Right atrium auricular region (tissue), 2 donors: ENCODE results near the gene NEURL2. TPM values are rescaled to one million over a fixed set of nuclear protein-coding genes. Genes with fewer than 3 reads are reported as not detected.

Experiments
- DNase-seq: peaks from one replicate; pipeline ENCODE4 v3.0.0-alpha.2; 2019; ENCODE audit warnings: low spot score
- H3K27ac ChIP-seq, 2 donors: fragments of 200-600 bp; sonication (generic); 1 replicate in 1 of 2; 2 replicates in 1 of 2; pipeline ENCODE4 v1.5.1; 2016 to 2019
- H3K27me3 ChIP-seq, 2 donors: fragments of 200-600 bp; sonication (generic); one replicate each; pipeline versions ENCODE4 v1.5.1 to v1.6.0; 2017 to 2019
- H3K36me3 ChIP-seq: fragments of 200-600 bp; sonication (generic); one replicate; pipeline ENCODE4 v1.5.1; 2016
- H3K4me1 ChIP-seq, 2 donors: fragments of 200-600 bp; sonication (generic); one replicate each; pipeline versions ENCODE4 v1.5.1 to v1.6.0; 2017 to 2019
- H3K4me3 ChIP-seq, 2 donors: fragments of 200-600 bp; sonication (generic); 1 replicate in 1 of 2; 2 replicates in 1 of 2; pipeline ENCODE4 v1.5.1; 2017 to 2019; ENCODE audit warnings: mild to moderate bottlenecking in 1 of 2, moderate library complexity in 1 of 2
- H3K9me3 ChIP-seq, 2 donors: fragments of 200-600 bp; sonication (generic); one replicate each; pipeline ENCODE4 v1.5.1; 2019
- total RNA-seq, 2 donors: library from RNA; depleted of rRNA; stranded (reverse); fragments of >200 nt; gene quantifications; one replicate each; pipeline ENCODE4 v1.1.0, GENCODE V29; 2016
- TF ChIP-seq, protein P1 (sequence below), 2 donors: fragments of 200-600 bp; sonication (generic); IDR thresholded peaks; one replicate each; pipeline ENCODE4 v1.5.1; 2019; ENCODE audit warnings: antibody characterized with exemption in 2 of 2

Gene NEURL2
- total RNA-seq, 2 donors from 2014 or later, result 8.7 to 8.8 TPM

GRCh38 chr20:45909336-45909808, 18.4 kb upstream of the NEURL2 start:
- Histone ChIP-seq H3K27ac (no peak overlapping the region), H3K9me3 (no peaks in the 10 kb centered on the region), H3K36me3 (peaks cover 6% of the 10 kb centered on the region), H3K4me1 (peaks cover 0 to 31% of the 10 kb centered on the region in 2 donors), H3K4me3 (no peak overlapping the region), H3K27me3 (no peaks in the 10 kb centered on the region)
- no peak for DNase-seq
- TF ChIP-seq, protein P1, sequence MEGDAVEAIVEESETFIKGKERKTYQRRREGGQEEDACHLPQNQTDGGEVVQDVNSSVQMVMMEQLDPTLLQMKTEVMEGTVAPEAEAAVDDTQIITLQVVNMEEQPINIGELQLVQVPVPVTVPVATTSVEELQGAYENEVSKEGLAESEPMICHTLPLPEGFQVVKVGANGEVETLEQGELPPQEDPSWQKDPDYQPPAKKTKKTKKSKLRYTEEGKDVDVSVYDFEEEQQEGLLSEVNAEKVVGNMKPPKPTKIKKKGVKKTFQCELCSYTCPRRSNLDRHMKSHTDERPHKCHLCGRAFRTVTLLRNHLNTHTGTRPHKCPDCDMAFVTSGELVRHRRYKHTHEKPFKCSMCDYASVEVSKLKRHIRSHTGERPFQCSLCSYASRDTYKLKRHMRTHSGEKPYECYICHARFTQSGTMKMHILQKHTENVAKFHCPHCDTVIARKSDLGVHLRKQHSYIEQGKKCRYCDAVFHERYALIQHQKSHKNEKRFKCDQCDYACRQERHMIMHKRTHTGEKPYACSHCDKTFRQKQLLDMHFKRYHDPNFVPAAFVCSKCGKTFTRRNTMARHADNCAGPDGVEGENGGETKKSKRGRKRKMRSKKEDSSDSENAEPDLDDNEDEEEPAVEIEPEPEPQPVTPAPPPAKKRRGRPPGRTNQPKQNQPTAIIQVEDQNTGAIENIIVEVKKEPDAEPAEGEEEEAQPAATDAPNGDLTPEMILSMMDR (IDR thresholded peaks at IDR 0.05), result no peak

DNA sequence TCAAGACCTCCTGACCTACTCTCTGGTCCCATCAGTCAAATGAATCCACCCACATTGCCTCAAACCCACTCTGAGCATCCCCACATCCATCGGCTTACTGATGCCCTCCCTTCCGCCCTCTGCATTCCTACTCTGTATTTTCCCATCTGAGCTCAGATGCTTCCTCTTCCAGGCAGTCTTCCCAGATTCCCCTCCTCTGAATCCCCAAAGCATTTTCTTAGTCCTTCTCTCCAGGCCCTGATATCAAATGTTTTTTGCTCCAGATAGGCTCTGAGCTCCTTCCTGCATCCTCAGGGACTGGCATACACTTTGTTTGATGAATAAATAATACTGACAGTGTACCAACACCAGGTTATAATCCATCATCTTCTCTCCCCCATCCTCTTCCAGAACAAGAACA, 17.1 kb upstream of the NEURL2 start:
- no peaks in the 10 kb centered on the region for H3K27me3 ChIP-seq
- TF ChIP-seq, protein P1 (IDR thresholded peaks at IDR 0.05), result no peak
- no peak overlapping the region for H3K27ac ChIP-seq
- no peak for DNase-seq
- no peak overlapping the region for H3K4me3 ChIP-seq
- peaks cover 0 to 31% of the 10 kb centered on the region in 2 donors for H3K4me1 ChIP-seq
- H3K9me3 ChIP-seq, result no peaks in the 10 kb centered on the region
- peaks cover 12% of the 10 kb centered on the region for H3K36me3 ChIP-seq

DNA sequence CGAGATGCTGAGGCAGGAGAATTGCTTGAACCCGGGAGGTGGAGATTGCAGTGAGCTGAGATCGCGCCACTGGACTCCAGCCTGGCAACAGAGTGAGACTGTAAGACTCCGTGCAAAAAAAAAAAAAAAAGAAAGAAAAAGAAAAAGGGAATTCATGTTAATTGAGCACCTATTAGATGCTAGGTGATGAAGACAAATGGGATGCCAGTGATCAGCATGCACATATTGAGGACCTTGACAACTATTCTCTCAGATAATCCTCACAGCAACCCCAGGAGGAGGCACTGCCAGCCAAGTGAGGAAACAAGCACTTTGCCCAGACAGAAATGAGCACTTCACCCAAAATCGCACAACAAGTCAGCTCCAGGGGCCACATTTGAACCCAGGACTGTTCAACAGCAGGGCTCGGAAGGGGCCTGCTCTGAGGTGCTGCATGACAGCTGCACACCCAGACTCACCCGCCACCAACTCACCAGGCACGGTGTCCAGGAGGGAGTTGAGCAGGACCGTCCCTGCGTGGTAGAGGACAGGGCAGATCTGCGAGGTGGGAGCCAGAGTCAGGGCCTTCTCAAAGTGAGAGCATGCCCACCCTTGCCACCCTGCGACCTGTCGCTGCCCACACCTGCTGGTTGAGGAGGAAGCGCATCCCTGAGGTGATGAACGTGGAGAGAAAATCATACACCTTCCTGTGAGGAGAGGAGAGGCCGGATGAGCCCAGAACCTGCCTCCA, 16.4 kb upstream of the NEURL2 start:
- no peak overlapping the region for H3K27ac ChIP-seq
- peaks cover 0 to 24% of the 10 kb centered on the region in 2 donors for H3K4me1 ChIP-seq
- DNase-seq, result no peak

DNA sequence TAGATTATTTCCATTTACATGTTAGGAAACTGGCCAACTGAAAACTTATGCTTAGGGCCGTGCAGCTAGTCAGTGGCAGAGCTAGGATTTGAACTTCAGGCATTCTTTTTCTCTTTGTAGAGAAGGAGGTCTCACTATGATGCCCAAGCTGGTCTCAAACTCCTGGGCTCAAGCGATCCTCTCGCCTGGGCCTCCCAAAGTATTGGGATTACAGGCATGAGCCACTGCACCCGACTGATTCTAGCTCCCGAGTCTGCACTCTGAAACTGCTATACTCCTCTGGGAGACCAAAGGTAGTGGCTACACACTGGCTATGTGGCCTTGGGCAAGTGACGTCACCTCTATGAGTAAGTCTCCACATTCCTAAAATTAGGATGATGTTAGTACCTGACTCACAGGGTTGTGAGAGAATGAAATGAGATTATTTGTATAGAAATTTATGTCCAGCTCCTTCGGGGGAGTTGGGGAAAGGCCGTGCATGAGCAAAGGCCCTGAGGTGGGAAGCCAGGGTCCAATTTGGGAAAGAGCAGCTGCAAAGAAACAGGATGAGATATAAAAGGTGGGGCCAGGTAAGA, 14.6 kb upstream of the NEURL2 start:
- Histone ChIP-seq H3K9me3 (no peaks in the 10 kb centered on the region), H3K4me1 (peaks cover 0 to 9% of the 10 kb centered on the region in 2 donors), H3K4me3 (no peak overlapping the region), H3K27ac (no peak overlapping the region), H3K36me3 (peaks cover 19% of the 10 kb centered on the region), H3K27me3 (no peaks in the 10 kb centered on the region)
- no peak for DNase-seq
- TF ChIP-seq, protein P1 (IDR thresholded peaks at IDR 0.05), result no peak

More for the DNA sequence above, 16.4 kb upstream of the NEURL2 start:
- no peak overlapping the region for H3K4me3 ChIP-seq
- H3K36me3 ChIP-seq, result peaks cover 12% of the 10 kb centered on the region
- H3K27me3 ChIP-seq, result no peaks in the 10 kb centered on the region
- H3K9me3 ChIP-seq, result no peaks in the 10 kb centered on the region
- TF ChIP-seq, protein P1 (IDR thresholded peaks at IDR 0.05), result no peak

DNA sequence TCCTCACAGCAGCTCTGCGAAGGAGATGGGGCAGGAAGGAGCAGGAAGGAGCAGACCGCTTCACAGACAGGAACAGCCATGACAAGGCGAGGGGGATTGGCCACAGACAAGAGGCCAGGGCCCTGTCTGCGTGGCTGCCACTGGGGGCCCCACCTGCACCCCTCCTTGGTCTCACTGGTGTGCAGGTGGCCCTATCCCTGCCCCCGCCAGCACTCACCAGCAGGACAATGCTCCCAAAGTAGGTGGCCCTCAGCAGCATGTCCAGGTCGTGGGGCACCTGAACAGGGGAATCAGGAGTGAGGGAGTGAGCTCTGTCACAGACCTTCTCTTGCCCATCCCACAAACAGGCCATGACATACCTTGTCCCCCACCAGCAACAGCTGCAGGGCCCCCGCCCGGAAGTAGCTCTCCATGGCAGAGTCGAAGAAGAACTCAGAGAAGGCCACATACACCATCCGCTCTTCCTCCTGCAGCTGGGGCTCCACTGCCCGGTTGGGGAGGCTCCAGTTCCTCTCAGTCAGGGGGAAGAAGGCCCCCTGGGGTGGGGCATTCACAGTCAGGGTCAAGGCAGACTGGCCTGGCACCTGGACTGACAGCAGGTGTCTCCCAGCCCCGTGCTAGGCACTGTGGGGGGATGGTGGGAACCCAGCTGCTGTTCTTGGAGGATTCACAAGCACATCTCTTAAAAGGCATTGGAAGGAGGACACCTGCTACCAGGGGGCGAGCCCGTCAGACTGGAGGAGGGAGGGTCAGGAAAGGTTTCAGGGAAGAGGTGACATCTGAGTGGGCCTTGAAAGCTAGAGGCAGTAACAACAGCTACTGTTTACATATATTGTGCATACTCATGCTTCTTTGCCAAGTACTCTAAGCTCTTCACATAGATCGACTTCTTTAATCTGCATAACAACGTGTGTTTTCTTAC, 13.8 kb upstream of the NEURL2 start:
- peaks cover 25% of the 10 kb centered on the region for H3K36me3 ChIP-seq
- TF ChIP-seq, protein P1 (IDR thresholded peaks at IDR 0.05), result no peak

More for the DNA sequence above, 13.8 kb upstream of the NEURL2 start:
- H3K27me3 ChIP-seq, result no peaks in the 10 kb centered on the region
- H3K9me3 ChIP-seq, result no peaks in the 10 kb centered on the region
- peaks cover 0 to 2% of the 10 kb centered on the region in 2 donors for H3K4me1 ChIP-seq
- DNase-seq, result no peak
- no peak overlapping the region for H3K4me3 ChIP-seq
- no peak overlapping the region for H3K27ac ChIP-seq
